ENCODE results near the gene SPSB1. TPM values are rescaled to one million over a fixed set of nuclear protein-coding genes. Genes with fewer than 3 reads are reported as not detected.
A peak's percentile ranks its signal among the peaks of the same experiment; 100 is the strongest.

The SPSB1 gene
- total RNA-seq, result 100 to 1,000 TPM in 1 of 4 donors, 10 to 100 TPM in 3; 33.5 to 111 (median 76.3) TPM

GRCh38 chr1:9292361-9293240, at the start of gene SPSB1:
TSS of gene SPSB1 (plus strand) at chr1:9292894. CDS start at chr1:9355892, 62,998 bp downstream.
- TF ChIP-seq CTCF (IDR thresholded peaks at IDR 0.05), result no peak
- DNase-seq (ENCODE audit: low spot score) (no peak), ATAC-seq (ENCODE audit: low FRiP score) (peak; percentile 64)

DNA sequence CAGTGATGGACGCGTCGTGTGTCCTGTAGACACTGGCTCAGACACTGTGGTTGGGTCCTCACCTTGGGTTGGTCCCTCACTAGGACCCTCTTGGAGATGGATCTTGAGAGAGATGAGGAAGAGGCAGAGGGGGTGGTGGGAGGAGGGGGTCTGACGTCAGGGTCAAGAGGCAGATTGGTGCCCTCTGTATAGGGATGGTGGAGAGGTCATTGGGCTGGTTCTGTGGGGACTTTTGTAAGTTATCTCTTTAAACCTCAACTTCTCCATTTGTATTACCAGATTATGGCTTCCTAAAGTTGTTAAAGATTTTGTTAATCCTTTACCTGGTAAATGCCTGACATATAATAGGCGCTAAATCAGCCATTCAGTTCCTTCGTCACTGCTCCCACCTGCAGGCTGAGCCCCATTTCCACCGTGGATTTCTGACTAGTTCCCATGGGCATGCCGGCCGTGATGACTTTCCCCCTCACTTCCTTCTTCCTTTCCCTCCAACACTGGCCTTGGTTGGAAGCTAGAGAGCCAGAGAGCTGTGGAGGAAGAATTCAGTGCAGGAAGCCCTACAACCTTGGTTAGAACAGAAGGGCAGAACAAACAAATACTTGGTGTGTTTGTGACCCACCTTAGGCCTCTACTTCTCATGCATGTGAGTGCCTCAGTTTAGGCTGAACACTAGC, 49.5 kb upstream of the SPSB1 start:
- DNase-seq (ENCODE audit: low spot score) (no peak), ATAC-seq (ENCODE audit: low FRiP score) (no peak)
- TF ChIP-seq CTCF (IDR thresholded peaks at IDR 0.05), result no peak

- DNase-seq (ENCODE audit: low spot score) (no peak), ATAC-seq (ENCODE audit: low FRiP score) (no peak)
- no peak for TF ChIP-seq CTCF (IDR thresholded peaks at IDR 0.05)
These were observed 48.0 kb upstream of the SPSB1 start for GRCh38 chr1:9244501-9245229.

DNA sequence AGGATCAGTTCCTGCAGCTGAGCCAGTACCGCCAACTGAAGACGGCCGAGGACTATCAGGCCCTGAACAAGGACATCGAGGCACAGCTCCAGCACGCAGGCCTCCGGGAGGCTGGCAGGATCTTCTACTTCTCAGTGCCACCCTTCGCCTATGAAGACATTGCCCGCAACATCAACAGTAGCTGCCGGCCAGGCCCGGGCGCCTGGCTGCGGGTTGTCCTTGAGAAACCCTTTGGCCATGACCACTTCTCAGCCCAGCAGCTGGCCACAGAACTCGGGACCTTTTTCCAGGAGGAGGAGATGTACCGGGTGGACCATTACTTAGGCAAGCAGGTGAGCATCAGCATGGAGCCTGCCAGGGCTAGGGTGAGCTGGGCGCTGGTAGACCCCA, 47.5 kb upstream of the SPSB1 start:
- no peak for ATAC-seq (ENCODE audit: low FRiP score)
- no peak for TF ChIP-seq CTCF (IDR thresholded peaks at IDR 0.05)
- DNase-seq (ENCODE audit: low spot score), result no peak

DNA sequence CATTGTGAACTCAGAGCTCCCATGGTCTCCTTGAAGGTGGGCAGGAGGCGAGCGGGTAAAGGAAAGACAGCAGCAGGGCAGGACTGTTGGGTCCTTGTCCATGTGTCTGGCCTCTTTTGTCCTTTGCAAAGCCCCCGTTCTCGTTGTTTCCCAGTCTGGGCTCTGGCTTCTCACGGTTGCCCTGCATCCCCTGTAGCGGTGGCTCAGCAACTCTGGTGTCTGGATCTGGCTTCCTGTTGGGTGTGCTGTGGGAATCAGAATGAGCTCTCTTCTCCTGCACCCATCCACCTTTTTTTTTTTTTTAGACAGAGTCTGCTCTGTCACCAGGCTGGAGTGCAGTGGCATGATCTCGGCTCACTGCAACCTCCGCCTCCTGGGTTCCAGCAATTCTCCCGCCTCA, 47.0 kb upstream of the SPSB1 start:
- ATAC-seq (ENCODE audit: low FRiP score) (no peak), DNase-seq (ENCODE audit: low spot score) (no peak)
- no peak for TF ChIP-seq CTCF (IDR thresholded peaks at IDR 0.05)

- TF ChIP-seq CTCF (IDR thresholded peaks at IDR 0.05), result no peak
- DNase-seq (ENCODE audit: low spot score), result no peak
- no peak for ATAC-seq (ENCODE audit: low FRiP score)
These were observed 46.5 kb upstream of the SPSB1 start for GRCh38 chr1:9246215-9246614.

Data from omental fat pad (tissue), 4 donors.